HepG2 (cell line): ENCODE results near the gene MSMB. TPM values are rescaled to one million over a fixed set of nuclear protein-coding genes. Genes with fewer than 3 reads are reported as not detected.
A peak's percentile ranks its signal among the peaks of the same experiment; 100 is the strongest.

Source experiments
- ATAC-seq: fragments of 200-7000 bp; cut with Tn5 transposase; 3 replicates; pipeline ENCODE4 v1.9.1; 2020; ENCODE audit warnings: mild to moderate bottlenecking, moderate library complexity
- BruUV-seq: library from RNA; stranded (reverse); fragments of 400-500 nt; replicated peaks from 2 replicates; lab custom pipeline; 2021; lab: Mats Ljungman, UMichigan
- CTCF ChIA-PET: fragments of 300-600 bp; formaldehyde crosslinking; extraction: SDS; loops from one replicate; lab custom pipeline; 2021; ENCODE audit warnings: low total read pairs, inconsistent platforms, low intra/inter-chr PET ratio; lab: Yijun Ruan, JAX
- POLR2A ChIA-PET: fragments of 350-600 bp; sonication (Branson Sonifier 250); formaldehyde crosslinking; loops from one replicate; lab custom pipeline; 2020; ENCODE audit warnings: antibody characterized with exemption, inconsistent platforms; lab: Yijun Ruan, JAX
- DNase-seq: peaks from one replicate; pipeline ENCODE4 v3.0.0-alpha.2; 2015; ENCODE audit warnings: low spot score
- FAIRE-seq: peaks from 3 replicates; lab custom pipeline; 2011; peaks lifted over from hg19 to GRCh38; lab: Jason Lieb, UNC
- H2AFZ ChIP-seq: one replicate; pipeline ENCODE4 v1.6.1; 2011; ENCODE audit warnings: low read length, inconsistent platforms
- H3K27ac ChIP-seq: fragments of 300-600 bp; 3 replicates; pipeline ENCODE4 v1.8.0; 2011; ENCODE audit warnings: mixed run types, mild to moderate bottlenecking, mixed read lengths, low read length, inconsistent platforms; ENCODE audit not compliant: insufficient read depth; ENCODE audit errors: extremely low read length
- H3K27me3 ChIP-seq, 2 experiments: fragments of 200-600 bp in 1 of 2; 2 replicates in 1 of 2; 3 replicates in 1 of 2; pipeline versions ENCODE4 v1.6.0 to v1.8.0; 2011; ENCODE audit warnings: low read length in 2 of 2, mild to moderate bottlenecking in 2 of 2, moderate library complexity in 2 of 2, inconsistent platforms in 1 of 2; ENCODE audit not compliant: insufficient read depth in 2 of 2, control insufficient read depth in 1 of 2
- H3K36me3 ChIP-seq, 2 experiments: fragments of 200-600 bp in 1 of 2; replicated peaks in 1 of 2; 2 replicates in 1 of 2; 3 replicates in 1 of 2; pipeline versions ENCODE4 v1.5.1 to v1.8.0; 2011; ENCODE audit warnings: low read length in 2 of 2, inconsistent platforms in 1 of 2; ENCODE audit not compliant: insufficient read depth in 2 of 2, control insufficient read depth in 1 of 2
- H3K4me1 ChIP-seq: 2 replicates; pipeline ENCODE4 v1.5.1; 2012; ENCODE audit warnings: low read length, inconsistent platforms; ENCODE audit not compliant: insufficient read depth
- H3K4me2 ChIP-seq: 2 replicates; pipeline ENCODE4 v1.6.0; 2011; ENCODE audit warnings: low read depth, low read length, inconsistent platforms
- H3K4me3 ChIP-seq, 3 experiments: fragments of 200-600 bp in 1 of 3; sonication (generic), shearing (Covaris generic) in 1 of 3; replicated peaks in 1 of 3; 2 replicates each; pipeline ENCODE4 v1.5.1; 2011 to 2016; ENCODE audit warnings: low read length in 3 of 3, inconsistent platforms in 2 of 3, low read depth in 2 of 3, mild to moderate bottlenecking in 2 of 3, control low read depth in 1 of 3, mixed read lengths in 1 of 3; ENCODE audit not compliant: insufficient read depth in 1 of 3
- H3K79me2 ChIP-seq: one replicate; pipeline ENCODE4 v1.6.1; 2011; ENCODE audit warnings: low read length, inconsistent platforms; ENCODE audit not compliant: insufficient read depth
- H3K9ac ChIP-seq: 2 replicates; pipeline ENCODE4 v1.6.0; 2011; ENCODE audit warnings: mild to moderate bottlenecking, low read depth, low read length, inconsistent platforms; ENCODE audit not compliant: insufficient read depth
- H3K9me3 ChIP-seq: 2 replicates; pipeline ENCODE4 v1.5.1; 2012; ENCODE audit warnings: mild to moderate bottlenecking, low read length
- H4K20me1 ChIP-seq: 2 replicates; pipeline ENCODE4 v1.6.0; 2011; ENCODE audit warnings: inconsistent platforms, mild to moderate bottlenecking, low read length, moderate library complexity; ENCODE audit not compliant: insufficient read depth
- IKZF5 ChIP-seq: IDR thresholded peaks from 2 replicates; pipeline ENCODE4 v1.6.1; 2018; ENCODE audit warnings: missing genetic modification reagents, mild to moderate bottlenecking, missing compliant biosample characterization
- KAT7 ChIP-seq: IDR thresholded peaks from 2 replicates; pipeline ENCODE4 v1.6.1; 2018; ENCODE audit warnings: borderline replicate concordance, missing compliant biosample characterization
- MED1 ChIP-seq: sonication (generic); formaldehyde crosslinking; IDR thresholded peaks from 2 replicates; pipeline ENCODE4 v1.4.0; 2020; ENCODE audit warnings: missing genetic modification reagents
- RFX3 ChIP-seq: IDR thresholded peaks from 2 replicates; pipeline ENCODE4 v1.6.1; 2016; ENCODE audit warnings: missing biosample characterization, missing genetic modification reagents
- SALL1 ChIP-seq: sonication (generic); formaldehyde crosslinking; IDR thresholded peaks from 2 replicates; pipeline ENCODE4 v1.8.0; 2022; ENCODE audit warnings: mild to moderate bottlenecking, missing genetic modification reagents
- in situ Hi-C: cut with HindIII; loops from 2 replicates; pipeline ENCODE4 v1.10.0; 2017; ENCODE audit warnings: low pct_unique_long_range_greater_than_20kb; ENCODE audit not compliant: extremely low pct_ligation_motif_present
- intact Hi-C: fragments of 100-400 bp; cut with micrococcal nuclease; formaldehyde crosslinking; loops from one replicate; pipeline ENCODE4 v1.10.0; 2022; ENCODE audit not compliant: unreplicated experiment
- polyA plus RNA-seq, 8 experiments: library from polyadenylated mRNA; depleted of rRNA in 3 of 8; stranded (reverse) in 7 of 8; unstranded in 1 of 8; fragments of >200 nt; fragmentation: Illumina TruSeq in 4 of 8; extraction: Trizol in 4 of 8; gene quantifications; 2 replicates each; pipeline versions ENCODE4 v1.2.1 to v1.2.3, GENCODE V29; 2011 to 2016; ENCODE audit warnings: low read depth in 4 of 8, missing spikeins in 1 of 8, mixed read lengths in 1 of 8; ENCODE audit not compliant: insufficient read depth in 1 of 8
- total RNA-seq, 5 experiments: library from RNA; depleted of rRNA; stranded (reverse); fragments of >200 nt; fragmentation: Illumina TruSeq; extraction: Trizol; gene quantifications; 2 replicates each; pipeline ENCODE4 v1.2.3, GENCODE V29; 2016; ENCODE audit warnings: low read depth in 1 of 5

Gene MSMB
- total and polyA plus RNA-seq, 2 of the 13 experiments (the other 11 are each of a cell fraction or from before 2014, with no cell fraction given): 0.84 TPM; not detected in 1

GRCh38 chr10:46028584-46029460, 17.2 kb downstream of the MSMB start (continued):
- TF ChIP-seq IKZF5 (CRISPR knock-in tag): peak; percentile 78; the same call in 1 of the 2 replicates
- TF ChIP-seq KAT7 (CRISPR knock-in tag): peak; percentile 53; the same call in 1 of the 2 replicates
- TF ChIP-seq MED1: peak; percentile 78
- TF ChIP-seq SALL1 (CRISPR knock-in tag): peak; percentile 30; the same call in 1 of the 2 replicates

- DNase-seq: no peak
- BruUV-seq: no TSS peak
- Histone ChIP-seq H3K4me3 (peak overlapping the region; percentile 29 to 33 (median 31); a peak in 5 of 6 replicates), H3K27me3 (no peaks in the 10 kb centered on the region; a peak in 1 of 5 replicates), H3K27ac (peak overlapping the region; percentile 37), H3K9me3 (no peaks in the 10 kb centered on the region), H3K9ac (peak overlapping the region; percentile 42; the same call in 1 of the 2 replicates), H3K36me3 (peaks cover 0 to 6% of the 10 kb centered on the region in 2 experiments; a peak in 2 of 5 replicates), H3K4me2 (peak overlapping the region; percentile 93), H2AFZ (no peak overlapping the region), H3K4me1 (peaks cover 55% of the 10 kb centered on the region), H3K79me2 (peaks cover 91% of the 10 kb centered on the region), H4K20me1 (peaks cover 70% of the 10 kb centered on the region)
- no peak for FAIRE-seq
- intact Hi-C loops: loop anchor here (10.0 kb wide), 1 partner anchor 199 kb away; no protein-coding TSS in a partner anchor
- ChIA-PET POLR2A (interaction anchor here (0.7 kb wide), 1 partner anchor 24 kb away, joined by 4 read pairs; no protein-coding TSS in a partner anchor), CTCF (no interaction called here)
- ATAC-seq: no peak
- no peak for TF ChIP-seq RFX3
- in situ Hi-C loops: no loop called here
Observed at GRCh38 chr10:46026106-46026505, 20.0 kb downstream of the MSMB start.
